GM12878 (cell line): ENCODE data around the gene ISLR2. TPM values are rescaled to one million over a fixed set of nuclear protein-coding genes. Genes with fewer than 3 reads are reported as not detected.

Source experiments
- EGR1 ChIP-seq, 2 experiments: IDR thresholded peaks; 1 replicate in 1 of 2; 2 replicates in 1 of 2; pipeline ENCODE4 v1.6.1; 2011 to 2012; ENCODE audit warnings: low read depth in 2 of 2, low read length in 2 of 2, borderline replicate concordance in 1 of 2, mild to moderate bottlenecking in 1 of 2, moderate library complexity in 1 of 2
- ETV6 ChIP-seq, 2 experiments: fragments of 450-650 bp in 1 of 2; IDR thresholded peaks in 1 of 2; conservative IDR thresholded peaks in 1 of 2; 2 replicates each; pipeline ENCODE4 v1.6.1; 2014; ENCODE audit warnings: antibody characterized with exemption in 1 of 2, borderline replicate concordance in 1 of 2, low read depth in 1 of 2, mild to moderate bottlenecking in 1 of 2, moderate library complexity in 1 of 2
- JUND ChIP-seq: IDR thresholded peaks from 2 replicates; pipeline ENCODE4 v1.6.1; 2012; ENCODE audit warnings: low read depth, mild to moderate bottlenecking, low read length, improper control_type of control experiment, moderate library complexity
- LARP7 ChIP-seq: fragments of 450-650 bp; IDR thresholded peaks from 2 replicates; pipeline ENCODE4 v1.6.1; 2017; ENCODE audit warnings: mild to moderate bottlenecking
- PML ChIP-seq: IDR thresholded peaks from 2 replicates; pipeline ENCODE4 v1.6.1; 2012; ENCODE audit warnings: low read length, inconsistent platforms
- RB1 ChIP-seq: fragments of 450-650 bp; formaldehyde crosslinking; IDR thresholded peaks from 2 replicates; pipeline ENCODE4 v1.6.1; 2017; ENCODE audit warnings: mild to moderate bottlenecking, borderline replicate concordance
- polyA plus RNA-seq, 11 experiments: library from polyadenylated mRNA; depleted of rRNA in 4 of 11; unstranded in 6 of 11; stranded (reverse) in 5 of 11; fragments of >200 nt; fragmentation: Nextera tagmentation in 4 of 11; fragmentation: Illumina TruSeq in 1 of 11; extraction: Ambion mirVana in 4 of 11; extraction: Trizol in 1 of 11; gene quantifications; 1 replicate in 1 of 11; 2 replicates in 10 of 11; pipeline versions ENCODE4 v1.2.1 to v1.2.3, GENCODE V29; 2011 to 2016; ENCODE audit warnings: inconsistent platforms in 2 of 11, missing spikeins in 2 of 11, low read depth in 1 of 11
- total RNA-seq, 4 experiments: library from RNA; depleted of rRNA in 3 of 4; stranded (reverse); fragments of >200 nt in 3 of 4; fragmentation: Illumina TruSeq in 1 of 4; extraction: Trizol in 1 of 4; gene quantifications; 2 replicates each; pipeline versions ENCODE4 v1.2.1 to v1.2.3, GENCODE V29; 2013 to 2021
- TF ChIP-seq, protein P1 (sequence below): IDR thresholded peaks from 2 replicates; pipeline ENCODE4 v1.6.1; 2011; ENCODE audit warnings: low read depth, low read length, improper control_type of control experiment, borderline replicate concordance
- TF ChIP-seq, protein P2 (sequence below): fragments of 450-650 bp; IDR thresholded peaks from 2 replicates; pipeline ENCODE4 v1.6.1; 2017; ENCODE audit warnings: mild to moderate bottlenecking, low read depth, inconsistent platforms; ENCODE audit not compliant: poor library complexity, severe bottlenecking
- TF ChIP-seq, protein P3 (sequence below): fragments of 450-650 bp; formaldehyde crosslinking; IDR thresholded peaks from 2 replicates; pipeline ENCODE4 v1.4.0; 2022; ENCODE audit warnings: mild to moderate bottlenecking, moderate library complexity

Gene ISLR2
- total and polyA plus RNA-seq, 10 of the 15 experiments (the other 5 are each of a cell fraction or from before 2014, with no cell fraction given), result 0.04 to 0.21 (median 0.07) TPM; not detected in 4

DNA sequence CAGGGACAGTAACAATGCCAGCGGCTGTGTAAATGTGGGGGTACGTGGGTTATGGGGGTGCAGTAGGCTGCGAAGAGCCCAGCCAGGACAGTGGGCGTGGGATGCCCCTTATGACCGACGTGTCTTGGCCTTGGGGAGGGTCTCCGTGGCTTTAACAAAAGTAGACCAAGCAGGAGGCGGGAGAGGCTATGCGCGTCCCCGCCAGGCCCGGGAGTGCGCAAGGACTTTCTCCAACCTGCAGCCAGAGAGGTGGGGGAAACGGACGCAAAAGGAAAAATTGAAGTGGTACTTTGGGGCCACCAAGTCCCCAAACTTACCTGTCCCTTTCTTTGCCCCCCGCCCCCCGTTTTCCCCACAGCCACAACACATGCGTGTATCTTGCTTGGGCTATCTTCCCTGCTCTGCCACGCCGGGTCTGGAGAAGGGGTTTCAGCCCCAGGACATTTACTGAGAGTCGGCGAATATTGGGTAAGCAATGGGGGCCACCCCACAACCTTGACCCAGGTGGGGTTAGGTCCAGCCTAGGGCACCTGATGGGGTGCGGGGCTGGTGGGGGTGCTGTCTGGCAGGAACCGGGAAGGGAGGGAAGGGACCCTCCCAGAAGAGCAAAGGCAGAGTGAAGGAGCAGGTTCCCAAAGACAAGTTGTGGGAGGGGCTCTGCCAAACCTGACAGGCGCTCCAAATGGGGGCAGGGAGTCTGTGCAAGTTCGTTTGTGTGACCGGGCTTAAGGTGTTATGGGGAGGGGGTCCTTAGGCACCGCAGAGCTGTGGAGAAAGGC is 652 bp downstream of the ISLR2 start (continued):
- no peak for TF ChIP-seq EGR1 (IDR thresholded peaks at IDR 0.05; ENCODE audit: borderline replicate concordance in 1 of 2, low read depth in 2 of 2, low read length in 2 of 2)
- TF ChIP-seq, protein P1, sequence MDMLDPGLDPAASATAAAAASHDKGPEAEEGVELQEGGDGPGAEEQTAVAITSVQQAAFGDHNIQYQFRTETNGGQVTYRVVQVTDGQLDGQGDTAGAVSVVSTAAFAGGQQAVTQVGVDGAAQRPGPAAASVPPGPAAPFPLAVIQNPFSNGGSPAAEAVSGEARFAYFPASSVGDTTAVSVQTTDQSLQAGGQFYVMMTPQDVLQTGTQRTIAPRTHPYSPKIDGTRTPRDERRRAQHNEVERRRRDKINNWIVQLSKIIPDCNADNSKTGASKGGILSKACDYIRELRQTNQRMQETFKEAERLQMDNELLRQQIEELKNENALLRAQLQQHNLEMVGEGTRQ, result no peak
- no peak for TF ChIP-seq JUND
- TF ChIP-seq RB1, result no peak
- no peak for TF ChIP-seq LARP7
- no peak for TF ChIP-seq ETV6 (conservative IDR thresholded peaks at IDR 0.05 in 1 of 2, IDR thresholded peaks at IDR 0.05 in 1 of 2; ENCODE audit: borderline replicate concordance in 1 of 2, low read depth in 1 of 2)
- TF ChIP-seq PML, result no peak
- TF ChIP-seq, protein P2, sequence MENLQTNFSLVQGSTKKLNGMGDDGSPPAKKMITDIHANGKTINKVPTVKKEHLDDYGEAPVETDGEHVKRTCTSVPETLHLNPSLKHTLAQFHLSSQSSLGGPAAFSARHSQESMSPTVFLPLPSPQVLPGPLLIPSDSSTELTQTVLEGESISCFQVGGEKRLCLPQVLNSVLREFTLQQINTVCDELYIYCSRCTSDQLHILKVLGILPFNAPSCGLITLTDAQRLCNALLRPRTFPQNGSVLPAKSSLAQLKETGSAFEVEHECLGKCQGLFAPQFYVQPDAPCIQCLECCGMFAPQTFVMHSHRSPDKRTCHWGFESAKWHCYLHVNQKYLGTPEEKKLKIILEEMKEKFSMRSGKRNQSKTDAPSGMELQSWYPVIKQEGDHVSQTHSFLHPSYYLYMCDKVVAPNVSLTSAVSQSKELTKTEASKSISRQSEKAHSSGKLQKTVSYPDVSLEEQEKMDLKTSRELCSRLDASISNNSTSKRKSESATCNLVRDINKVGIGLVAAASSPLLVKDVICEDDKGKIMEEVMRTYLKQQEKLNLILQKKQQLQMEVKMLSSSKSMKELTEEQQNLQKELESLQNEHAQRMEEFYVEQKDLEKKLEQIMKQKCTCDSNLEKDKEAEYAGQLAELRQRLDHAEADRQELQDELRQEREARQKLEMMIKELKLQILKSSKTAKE, result no peak
- TF ChIP-seq, protein P3, sequence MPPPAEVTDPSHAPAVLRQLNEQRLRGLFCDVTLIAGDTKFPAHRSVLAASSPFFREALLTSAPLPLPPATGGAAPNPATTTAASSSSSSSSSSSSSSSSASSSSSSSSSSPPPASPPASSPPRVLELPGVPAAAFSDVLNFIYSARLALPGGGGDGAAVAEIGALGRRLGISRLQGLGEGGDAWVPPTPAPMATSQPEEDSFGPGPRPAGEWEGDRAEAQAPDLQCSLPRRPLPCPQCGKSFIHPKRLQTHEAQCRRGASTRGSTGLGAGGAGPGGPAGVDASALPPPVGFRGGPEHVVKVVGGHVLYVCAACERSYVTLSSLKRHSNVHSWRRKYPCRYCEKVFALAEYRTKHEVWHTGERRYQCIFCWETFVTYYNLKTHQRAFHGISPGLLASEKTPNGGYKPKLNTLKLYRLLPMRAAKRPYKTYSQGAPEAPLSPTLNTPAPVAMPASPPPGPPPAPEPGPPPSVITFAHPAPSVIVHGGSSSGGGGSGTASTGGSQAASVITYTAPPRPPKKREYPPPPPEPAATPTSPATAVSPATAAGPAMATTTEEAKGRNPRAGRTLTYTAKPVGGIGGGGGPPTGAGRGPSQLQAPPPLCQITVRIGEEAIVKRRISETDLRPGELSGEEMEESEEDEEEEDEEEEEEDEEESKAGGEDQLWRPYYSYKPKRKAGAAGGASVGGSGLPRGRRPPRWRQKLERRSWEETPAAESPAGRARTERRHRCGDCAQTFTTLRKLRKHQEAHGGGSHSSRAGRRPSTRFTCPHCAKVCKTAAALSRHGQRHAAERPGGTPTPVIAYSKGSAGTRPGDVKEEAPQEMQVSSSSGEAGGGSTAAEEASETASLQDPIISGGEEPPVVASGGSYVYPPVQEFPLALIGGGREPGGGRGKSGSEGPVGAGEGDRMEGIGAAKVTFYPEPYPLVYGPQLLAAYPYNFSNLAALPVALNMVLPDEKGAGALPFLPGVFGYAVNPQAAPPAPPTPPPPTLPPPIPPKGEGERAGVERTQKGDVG, result no peak
